H1 (cell line): ENCODE results near the gene USP24. TPM values are rescaled to one million over a fixed set of nuclear protein-coding genes. Genes with fewer than 3 reads are reported as not detected.
"Not testable (repeated sequence)": the region's sequence is repeated elsewhere in the genome, so short reads cannot be mapped to it uniquely, and the experiment has no call there.

Source experiments
- CTCF ChIA-PET: fragments of 300-600 bp; sonication (Branson Sonifier 250); formaldehyde crosslinking; loops from one replicate; lab custom pipeline; 2021; ENCODE audit not compliant: partially characterized antibody; lab: Charles Lee
- POLR2A ChIA-PET: fragments of 300-600 bp; sonication (Branson Sonifier 250); formaldehyde crosslinking; loops from one replicate; lab custom pipeline; 2021; ENCODE audit warnings: inconsistent platforms; ENCODE audit not compliant: partially characterized antibody; lab: Charles Lee
- DNase-seq, 2 experiments: peaks; one replicate each; pipeline versions ENCODE4 v3.0.0 to v3.0.0-alpha.2; 2010 to 2022; ENCODE audit warnings: low spot score in 2 of 2, low read depth in 1 of 2, mixed read lengths in 1 of 2
- FAIRE-seq: peaks from 2 replicates; lab custom pipeline; 2011; peaks lifted over from hg19 to GRCh38; lab: Jason Lieb, UNC
- H2AFZ ChIP-seq: 2 replicates; pipeline ENCODE4 v1.8.1; 2012; ENCODE audit warnings: low read length, inconsistent platforms
- H2AK5ac ChIP-seq: 2 replicates; pipeline ENCODE4 v1.6.1; 2013; ENCODE audit warnings: low read depth, low read length
- H2BK120ac ChIP-seq: replicated peaks from 2 replicates; pipeline ENCODE3; 2013; ENCODE audit warnings: low read depth, low read length, inconsistent platforms
- H2BK12ac ChIP-seq: 2 replicates; pipeline ENCODE4 v1.6.1; 2013; ENCODE audit warnings: low read depth, low read length
- H2BK15ac ChIP-seq: 2 replicates; pipeline ENCODE4 v1.6.1; 2013; ENCODE audit warnings: low read length
- H2BK20ac ChIP-seq: 2 replicates; pipeline ENCODE4 v1.6.1; 2013; ENCODE audit warnings: low read length
- H2BK5ac ChIP-seq: 2 replicates; pipeline ENCODE4 v1.6.1; 2013; ENCODE audit warnings: low read depth, low read length
- H3K14ac ChIP-seq: 2 replicates; pipeline ENCODE4 v1.6.1; 2013; ENCODE audit warnings: inconsistent platforms; ENCODE audit not compliant: insufficient read length
- H3K18ac ChIP-seq: 2 replicates; pipeline ENCODE4 v1.6.1; 2013; ENCODE audit warnings: low read length; ENCODE audit errors: extremely low read depth
- H3K23ac ChIP-seq: 2 replicates; pipeline ENCODE4 v1.6.1; 2013; ENCODE audit warnings: inconsistent platforms; ENCODE audit not compliant: insufficient read length
- H3K23me2 ChIP-seq: 2 replicates; pipeline ENCODE4 v1.6.1; 2013; ENCODE audit warnings: low read depth, low read length
- H3K27ac ChIP-seq: 2 replicates; pipeline ENCODE4 v1.6.1; 2011; ENCODE audit warnings: low read depth, low read length, inconsistent platforms
- H3K27me3 ChIP-seq, 4 experiments: replicated peaks in 1 of 4; 1 replicate in 1 of 4; 2 replicates in 3 of 4; pipeline versions ENCODE4 v1.6.1 to v1.8.1; 2011 to 2013; ENCODE audit warnings: low read length in 3 of 4, mild to moderate bottlenecking in 3 of 4, inconsistent platforms in 2 of 4, mixed read lengths in 2 of 4, moderate library complexity in 1 of 4; ENCODE audit not compliant: control insufficient read depth in 3 of 4, insufficient read depth in 3 of 4; ENCODE audit errors: extremely low read depth in 1 of 4
- H3K36me3 ChIP-seq, 4 experiments: 2 replicates each; pipeline versions ENCODE4 v1.6.1 to v1.8.1; 2011 to 2013; ENCODE audit warnings: mild to moderate bottlenecking in 4 of 4, low read length in 3 of 4, moderate library complexity in 2 of 4, control low read depth in 1 of 4, inconsistent platforms in 1 of 4; ENCODE audit not compliant: insufficient read depth in 4 of 4, control insufficient read depth in 2 of 4
- H3K4ac ChIP-seq: replicated peaks from 2 replicates; pipeline ENCODE3; 2013; ENCODE audit warnings: low read length, low read depth, mixed read lengths, inconsistent platforms; ENCODE audit not compliant: insufficient read length
- H3K4me1 ChIP-seq, 4 experiments: replicated peaks in 1 of 4; 1 replicate in 1 of 4; 2 replicates in 3 of 4; pipeline versions ENCODE4 v1.6.1 to v1.8.1; 2011 to 2013; ENCODE audit warnings: low read length in 3 of 4, inconsistent platforms in 2 of 4, mixed read lengths in 1 of 4; ENCODE audit not compliant: insufficient read depth in 4 of 4, control insufficient read depth in 3 of 4
- H3K4me2 ChIP-seq, 2 experiments: 2 replicates each; pipeline versions ENCODE4 v1.6.1 to v1.8.1; 2011 to 2013; ENCODE audit warnings: low read depth in 2 of 2, low read length in 2 of 2, control low read depth in 1 of 2, inconsistent platforms in 1 of 2, mild to moderate bottlenecking in 1 of 2; ENCODE audit not compliant: insufficient read depth in 1 of 2
- H3K4me3 ChIP-seq, 4 experiments: fragments of 200-600, 300-600 bp in 1 of 4; sonication (generic), shearing (Covaris generic), sonication (Bioruptor Twin) in 1 of 4; 2 replicates each; pipeline versions ENCODE4 v1.5.1 to v1.8.1; 2011 to 2016; ENCODE audit warnings: low read length in 4 of 4, low read depth in 3 of 4, control low read depth in 2 of 4, inconsistent platforms in 2 of 4, mild to moderate bottlenecking in 2 of 4, mixed read lengths in 1 of 4, moderate library complexity in 1 of 4; ENCODE audit not compliant: insufficient read depth in 2 of 4; ENCODE audit errors: extremely low read depth in 1 of 4
- H3K56ac ChIP-seq: replicated peaks from 2 replicates; pipeline ENCODE3; 2013; ENCODE audit warnings: low read depth, mild to moderate bottlenecking, mixed read lengths, low read length, inconsistent platforms; ENCODE audit not compliant: insufficient read length
- H3K79me1 ChIP-seq: 2 replicates; pipeline ENCODE4 v1.6.1; 2013; ENCODE audit warnings: low read depth, low read length, control low read depth
- H3K79me2 ChIP-seq, 2 experiments: 2 replicates each; pipeline versions ENCODE4 v1.6.1 to v1.8.1; 2012 to 2013; ENCODE audit warnings: low read length in 2 of 2, mild to moderate bottlenecking in 2 of 2, inconsistent platforms in 1 of 2; ENCODE audit not compliant: insufficient read depth in 2 of 2, control insufficient read depth in 1 of 2
- H3K9ac ChIP-seq, 4 experiments: replicated peaks in 1 of 4; 1 replicate in 1 of 4; 2 replicates in 3 of 4; pipeline versions ENCODE4 v1.6.1 to v1.8.1; 2011 to 2013; ENCODE audit warnings: low read depth in 3 of 4, low read length in 3 of 4, control low read depth in 2 of 4, mild to moderate bottlenecking in 2 of 4, moderate library complexity in 2 of 4, inconsistent platforms in 1 of 4; ENCODE audit errors: extremely low read depth in 1 of 4
- H3K9me3 ChIP-seq, 2 experiments: 2 replicates each; pipeline versions ENCODE4 v1.6.1 to v1.8.1; 2012 to 2013; ENCODE audit warnings: mild to moderate bottlenecking in 2 of 2, moderate library complexity in 2 of 2, control low read depth in 1 of 2, inconsistent platforms in 1 of 2, low read depth in 1 of 2, low read length in 1 of 2, mixed read lengths in 1 of 2; ENCODE audit not compliant: insufficient read depth in 2 of 2
- H4K20me1 ChIP-seq, 2 experiments: replicated peaks in 1 of 2; 2 replicates each; pipeline versions ENCODE3 to v1.8.1; 2011 to 2013; ENCODE audit warnings: inconsistent platforms in 2 of 2, low read length in 2 of 2, mild to moderate bottlenecking in 1 of 2; ENCODE audit not compliant: insufficient read depth in 2 of 2, control insufficient read depth in 1 of 2
- H4K5ac ChIP-seq: 2 replicates; pipeline ENCODE4 v1.6.1; 2013; ENCODE audit warnings: low read length, low read depth, mixed read lengths, inconsistent platforms; ENCODE audit not compliant: insufficient read length
- H4K8ac ChIP-seq: 2 replicates; pipeline ENCODE4 v1.8.0; 2013; ENCODE audit warnings: mild to moderate bottlenecking, moderate library complexity, low read length, inconsistent platforms; ENCODE audit not compliant: insufficient read depth; ENCODE audit errors: extremely low read depth
- H4K91ac ChIP-seq: replicated peaks from 2 replicates; pipeline ENCODE3; 2013; ENCODE audit warnings: low read length, mixed read lengths, inconsistent platforms; ENCODE audit not compliant: insufficient read length
- CTBP2 ChIP-seq: IDR thresholded peaks from 2 replicates; pipeline ENCODE4 v1.7.0; 2011; ENCODE audit warnings: borderline replicate concordance, mild to moderate bottlenecking, moderate library complexity, mixed read lengths, low read length; ENCODE audit not compliant: insufficient read depth, insufficient read length
- GTF2F1 ChIP-seq: IDR thresholded peaks from 2 replicates; pipeline ENCODE4 v1.6.1; 2012; ENCODE audit warnings: low read depth, low read length, improper control_type of control experiment, borderline replicate concordance
- KDM4A ChIP-seq: IDR thresholded peaks from one replicate; pipeline ENCODE4 v1.7.1; 2012; ENCODE audit warnings: low read depth, mild to moderate bottlenecking, moderate library complexity, low read length, inconsistent platforms; ENCODE audit not compliant: severe bottlenecking
- PHF8 ChIP-seq: fragments of 200-600 bp; sonication (generic); conservative IDR thresholded peaks from 2 replicates; pipeline ENCODE4 v1.7.1; 2012; ENCODE audit warnings: low read depth, mild to moderate bottlenecking, inconsistent platforms, low read length, moderate library complexity
- SIN3A ChIP-seq, 2 experiments: IDR thresholded peaks in 1 of 2; conservative IDR thresholded peaks in 1 of 2; 2 replicates each; pipeline ENCODE4 v1.6.1; 2011 to 2012; ENCODE audit warnings: low read length in 2 of 2, improper control_type of control experiment in 1 of 2, low read depth in 1 of 2, mild to moderate bottlenecking in 1 of 2
- SIRT6 ChIP-seq: IDR thresholded peaks from one replicate; pipeline ENCODE4 v1.7.1; 2012; ENCODE audit warnings: low read length, inconsistent platforms
- SP4 ChIP-seq: IDR thresholded peaks from 2 replicates; pipeline ENCODE4 v1.6.1; 2012; ENCODE audit warnings: low read length, inconsistent platforms
- SRF ChIP-seq: IDR thresholded peaks from 2 replicates; pipeline ENCODE4 v1.6.1; 2011; ENCODE audit warnings: mild to moderate bottlenecking, low read depth, low read length, moderate library complexity
- WGBS, 2 experiments: shearing (Covaris generic) in 1 of 2; methylation state at CpG; one replicate each; pipeline versions ENCODE4 v1.1.6 to v1.1.7; 2013 to 2015; ENCODE audit warnings: low lambda C conversion rate in 2 of 2, mixed read lengths in 2 of 2, inconsistent platforms in 1 of 2, low coverage in 1 of 2, missing lambda C conversion rate in 1 of 2; ENCODE audit not compliant: insufficient replicate concordance in 2 of 2, insufficient coverage in 1 of 2, insufficient read length in 1 of 2; ENCODE audit errors: extremely low coverage in 1 of 2, missing lambda C conversion rate in 1 of 2; 5-methylcytosine and 5-hydroxymethylcytosine counted together
- polyA plus RNA-seq, 7 experiments: library from polyadenylated mRNA; depleted of rRNA in 3 of 7; stranded (reverse) in 5 of 7; unstranded in 2 of 7; fragments of >200 nt in 5 of 7; fragments of 200-250 nt in 2 of 7; gene quantifications; 1 replicate in 5 of 7; 2 replicates in 1 of 7; 4 replicates in 1 of 7; pipeline versions ENCODE4 v1.2.1 to v1.2.3, GENCODE V29; 2011 to 2013; ENCODE audit warnings: missing spikeins in 2 of 7, mixed read lengths in 2 of 7
- total RNA-seq: library from RNA; stranded (reverse); fragmentation: NEBNext Ultra II Directional; extraction: Animal tissue kit (Norgen Biotek cat#: 25700); gene quantifications from 2 replicates; pipeline ENCODE4 v1.2.1, GENCODE V29; 2021

The USP24 gene
- total and polyA plus RNA-seq, 2 of the 8 experiments (the other 6 are each of a cell fraction or from before 2014, with no cell fraction given) = 11.1 to 34.6 TPM

- TF ChIP-seq CTBP2 = no peak
- no peak for TF ChIP-seq KDM4A
- TF ChIP-seq SIN3A (conservative IDR thresholded peaks at IDR 0.05 in 1 of 2, IDR thresholded peaks at IDR 0.05 in 1 of 2; ENCODE audit: low read depth in 1 of 2, low read length in 2 of 2) = no peak
- no peak for TF ChIP-seq SP4
- TF ChIP-seq PHF8 = no peak
- no peak for TF ChIP-seq SIRT6
- TF ChIP-seq SRF = no peak
- TF ChIP-seq GTF2F1 = no peak
Measured at GRCh38 chr1:55230659-55231058, 15.5 kb upstream of the USP24 start (continued).

- H2AFZ ChIP-seq, H4K5ac ChIP-seq, H4K8ac ChIP-seq, H3K27me3 ChIP-seq, H2BK120ac ChIP-seq, H4K91ac ChIP-seq, H3K9me3 ChIP-seq, H2BK5ac ChIP-seq, H4K20me1 ChIP-seq, H3K79me2 ChIP-seq, H2AK5ac ChIP-seq, H3K23ac ChIP-seq, H3K23me2 ChIP-seq, H3K4me2 ChIP-seq, H3K14ac ChIP-seq, H3K9ac ChIP-seq, H3K36me3 ChIP-seq, H3K18ac ChIP-seq, H3K4me3 ChIP-seq, H2BK20ac ChIP-seq, FAIRE-seq, H2BK12ac ChIP-seq, H3K4ac ChIP-seq, H3K27ac ChIP-seq, DNase-seq, H3K4me1 ChIP-seq, H3K56ac ChIP-seq, H3K79me1 ChIP-seq, H2BK15ac ChIP-seq: not testable (repeated sequence)
- ChIA-PET CTCF (interaction anchor here (1.3 kb wide), 2 partner anchors 11 to 51 kb away, joined by 3 to 4 read pairs; no protein-coding TSS in a partner anchor), POLR2A (interaction anchor here (1.5 kb wide), 1 partner anchor 18 kb away, joined by 3 read pairs; no protein-coding TSS in a partner anchor)
- WGBS, 2 experiments = 83% methylated on average over 4 of the region's 4 CpGs; no CpG with 5 or more reads in 1 of the 2 experiments
Measured at GRCh38 chr1:55229726-55230125, 14.6 kb upstream of the USP24 start.
